B cell (primary cell): Measurements from ENCODE around the gene ANKS4B. TPM values are rescaled to one million over a fixed set of nuclear protein-coding genes. Genes with fewer than 3 reads are reported as not detected.

Experiments used
- ATAC-seq: fragments of 200-7000 bp; cut with Tn5 transposase; one replicate; pipeline ENCODE4 v1.10.0; 2021; ENCODE audit warnings: low read depth, mild to moderate bottlenecking, moderate number of reproducible peaks, moderate library complexity
- CTCF ChIA-PET: fragments of 350-600 bp; sonication (Branson Sonifier 250); formaldehyde crosslinking; loops from one replicate; lab custom pipeline; 2021; ENCODE audit warnings: antibody characterized with exemption, inconsistent platforms; lab: Charles Lee
- POLR2A ChIA-PET: fragments of 350-600 bp; sonication (Branson Sonifier 250); formaldehyde crosslinking; loops from one replicate; lab custom pipeline; 2021; ENCODE audit warnings: antibody characterized with exemption; lab: Charles Lee
- DNase-seq: peaks from one replicate; pipeline ENCODE4 v3.0.0; 2013
- H2AFZ ChIP-seq: 2 replicates; pipeline ENCODE4 v1.6.1; 2012; ENCODE audit warnings: mild to moderate bottlenecking, low read depth, low read length; ENCODE audit not compliant: insufficient read depth, poor library complexity, severe bottlenecking
- H3K27ac ChIP-seq, 2 donors: 1 replicate in 1 of 2; 2 replicates in 1 of 2; pipeline ENCODE4 v1.5.1; 2012 to 2013; ENCODE audit warnings: low read length in 2 of 2, mild to moderate bottlenecking in 2 of 2, moderate library complexity in 1 of 2
- H3K27me3 ChIP-seq, 4 experiments: fragments of 200-600 bp in 1 of 4; sonication (generic) in 1 of 4; replicated peaks in 1 of 4; 1 replicate in 2 of 4; 2 replicates in 2 of 4; pipeline versions ENCODE4 v1.6.1 to v1.7.0; 2013 to 2016; ENCODE audit warnings: low read length in 3 of 4, mild to moderate bottlenecking in 2 of 4, mixed read lengths in 1 of 4, moderate library complexity in 1 of 4; ENCODE audit not compliant: insufficient read depth in 4 of 4, control insufficient read depth in 3 of 4; ENCODE audit errors: control extremely low read depth in 1 of 4
- H3K36me3 ChIP-seq, 2 experiments: replicated peaks in 1 of 2; 1 replicate in 1 of 2; 2 replicates in 1 of 2; pipeline versions ENCODE4 v1.6.1 to v1.7.1; 2013; ENCODE audit warnings: low read length in 1 of 2; ENCODE audit not compliant: insufficient read depth in 2 of 2, control insufficient read depth in 1 of 2; ENCODE audit errors: control extremely low read depth in 1 of 2, extremely low read depth in 1 of 2
- H3K4me1 ChIP-seq, 2 donors: fragments of 200-600 bp in 1 of 2; sonication (generic) in 1 of 2; 1 replicate in 1 of 2; 2 replicates in 1 of 2; pipeline versions ENCODE4 v1.5.1 to v1.6.1; 2013 to 2017; ENCODE audit warnings: low read length in 2 of 2; ENCODE audit not compliant: control insufficient read depth in 2 of 2, insufficient read depth in 2 of 2
- H3K4me2 ChIP-seq: replicated peaks from 2 replicates; pipeline ENCODE3; 2012; ENCODE audit warnings: mild to moderate bottlenecking, low read depth, low read length; ENCODE audit not compliant: poor library complexity, severe bottlenecking
- H3K4me3 ChIP-seq, 5 experiments: fragments of 200-600 bp in 1 of 5; sonication (generic) in 1 of 5; 1 replicate in 3 of 5; 2 replicates in 2 of 5; pipeline versions ENCODE4 v1.5.1 to v1.7.0; 2011 to 2016; ENCODE audit warnings: low read length in 4 of 5, mild to moderate bottlenecking in 4 of 5, low read depth in 2 of 5, control low read depth in 1 of 5, moderate library complexity in 1 of 5; ENCODE audit not compliant: insufficient read depth in 1 of 5; ENCODE audit errors: control extremely low read depth in 1 of 5, extremely low read depth in 1 of 5
- H3K79me2 ChIP-seq: fragments of 200-600 bp; sonication (generic); one replicate; pipeline ENCODE4 v1.6.0; 2016; ENCODE audit warnings: low read length; ENCODE audit not compliant: control insufficient read depth, insufficient read depth
- H3K9ac ChIP-seq: fragments of 200-600 bp; sonication (generic); 2 replicates; pipeline ENCODE4 v1.6.1; 2017; ENCODE audit warnings: mild to moderate bottlenecking, low read length, moderate library complexity
- H3K9me3 ChIP-seq, 3 donors: one replicate each; pipeline versions ENCODE4 v1.6.1 to v1.7.1; 2013; ENCODE audit warnings: low read length in 2 of 3; ENCODE audit not compliant: control insufficient read depth in 2 of 3, insufficient read depth in 1 of 3; ENCODE audit errors: control extremely low read depth in 1 of 3
- H4K20me1 ChIP-seq: 2 replicates; pipeline ENCODE4 v1.6.0; 2012; ENCODE audit warnings: mild to moderate bottlenecking, low read length; ENCODE audit not compliant: insufficient read depth, control insufficient read depth, poor library complexity, severe bottlenecking
- H3K27ac Mint-ChIP-seq: one replicate; pipeline ENCODE4 v1.8.0; 2021; ENCODE audit warnings: mixed read lengths
- H3K27me3 Mint-ChIP-seq: one replicate; pipeline ENCODE4 v1.8.0; 2021; ENCODE audit warnings: mixed read lengths
- H3K4me1 Mint-ChIP-seq: one replicate; pipeline ENCODE4 v1.8.0; 2021; ENCODE audit warnings: mixed read lengths
- H3K4me3 Mint-ChIP-seq: one replicate; pipeline ENCODE4 v1.8.0; 2021; ENCODE audit warnings: mixed read lengths
- H3K9me3 Mint-ChIP-seq: one replicate; pipeline ENCODE4 v1.8.0; 2022; ENCODE audit warnings: mixed read lengths; ENCODE audit not compliant: insufficient read depth
- CTCF ChIP-seq: fragments of 200-600 bp; IDR thresholded peaks from one replicate; pipeline ENCODE4 v1.8.0; 2022; ENCODE audit warnings: antibody characterized with exemption, mild to moderate bottlenecking
- EZH2 ChIP-seq: IDR thresholded peaks from 2 replicates; pipeline ENCODE4 v1.6.1; 2012; ENCODE audit warnings: borderline replicate concordance, low read depth, mild to moderate bottlenecking, moderate library complexity, low read length; ENCODE audit not compliant: insufficient read depth, poor library complexity, severe bottlenecking
- WGBS: methylation state at CpG from one replicate; pipeline ENCODE4 v1.1.5; 2013; ENCODE audit warnings: missing lambda C conversion rate; ENCODE audit not compliant: insufficient coverage; 5-methylcytosine and 5-hydroxymethylcytosine counted together
- intact Hi-C: fragments of 100-400 bp; cut with micrococcal nuclease; formaldehyde crosslinking; loops from one replicate; pipeline ENCODE4 v1.10.0; 2022
- polyA minus RNA-seq: library from RNA; depleted of rRNA, polyadenylated mRNA; stranded (reverse); fragments of >200 nt; gene quantifications from 2 replicates; pipeline ENCODE4 v1.2.3, GENCODE V29; 2012
- polyA plus RNA-seq: library from polyadenylated mRNA; depleted of rRNA; stranded (reverse); fragments of >200 nt; gene quantifications from 2 replicates; pipeline ENCODE4 v1.2.3, GENCODE V29; 2012
- total RNA-seq, 2 donors: library from RNA; stranded (reverse); fragments of 120-200 nt in 1 of 2; gene quantifications; 1 replicate in 1 of 2; 2 replicates in 1 of 2; pipeline versions ENCODE4 v1.2.3 to v1.2.4, GENCODE V29; 2013 to 2022

The ANKS4B gene
- total RNA-seq (not detected in 2 replicates), polyA plus RNA-seq (not detected in 2 replicates), polyA minus RNA-seq (not detected in 2 replicates)
- total RNA-seq (2013): not detected

- Histone ChIP-seq H3K4me1 (no peaks in the 10 kb centered on the region), H3K9me3 (peaks cover 0 to 2% (median 0%) of the 10 kb centered on the region in 3 donors), H4K20me1 (no peaks in the 10 kb centered on the region), H3K4me3 (no peak within 1 kb of the TSS), H3K36me3 (no peaks in the 10 kb centered on the region), H3K27me3 (peaks cover 0 to 13% (median 0%) of the 10 kb centered on the region in 4 experiments), H2AFZ (no peak within 1 kb of the TSS), H3K9ac (no peak within 1 kb of the TSS), H3K4me2 (no peak within 1 kb of the TSS), H3K27ac (no peak within 1 kb of the TSS), H3K79me2 (no peaks in the 10 kb centered on the region)
- no peak for DNase-seq
- POLR2A ChIA-PET: no interaction called here
- no peak for ATAC-seq
- CTCF ChIA-PET: interaction anchor here (0.6 kb wide), 1 partner anchor 39 kb away, joined by 3 read pairs; no protein-coding TSS in a partner anchor
- Mint-ChIP-seq H3K27ac (no peak within 1 kb of the TSS), H3K9me3 (peaks cover 5% of the 10 kb centered on the region), H3K27me3 (peaks cover 47% of the 10 kb centered on the region), H3K4me1 (no peaks in the 10 kb centered on the region), H3K4me3 (no peak within 1 kb of the TSS)
- intact Hi-C loops: no loop called here
- WGBS: 96% methylated on average over 6 of the region's 11 CpGs
- no peak for TF ChIP-seq CTCF
- TF ChIP-seq EZH2: no peak
Measured at GRCh38 chr16:21233521-21234150, at the start of gene ANKS4B. Gene ANKS4B (plus strand): TSS chr16:21233699. CDS start chr16:21233738, 39 bp downstream.

GRCh38 chr16:21183995-21184394 lies 49.5 kb upstream of the ANKS4B start:
- ATAC-seq (no peak), DNase-seq (no peak)
- Histone ChIP-seq H3K27me3 (no peaks in the 10 kb centered on the region), H3K4me1 (peaks cover 7 to 8% of the 10 kb centered on the region in 2 donors), H3K9me3 (peaks cover 0 to 17% (median 14%) of the 10 kb centered on the region in 3 donors), H3K79me2 (no peaks in the 10 kb centered on the region), H3K4me3 (no peak overlapping the region), H2AFZ (no peak overlapping the region), H3K4me2 (no peak overlapping the region), H3K9ac (no peak overlapping the region), H3K36me3 (peaks cover 2 to 27% of the 10 kb centered on the region in 2 experiments), H3K27ac (no peak overlapping the region), H4K20me1 (no peaks in the 10 kb centered on the region)
- no peak overlapping the region for H3K27ac Mint-ChIP-seq
- TF ChIP-seq EZH2 (no peak), CTCF (no peak)
- H3K27me3 Mint-ChIP-seq: no peaks in the 10 kb centered on the region
- ChIA-PET POLR2A (no interaction called here), CTCF (interaction anchor here (0.7 kb wide), 1 partner anchor 26 kb away, joined by 3 read pairs; no protein-coding TSS in a partner anchor)
- 80% methylated on average over 1 of the region's 3 CpGs for WGBS
- intact Hi-C loops: no loop called here
- no peak overlapping the region for H3K4me3 Mint-ChIP-seq
- H3K4me1 Mint-ChIP-seq: peaks cover 14% of the 10 kb centered on the region
- peaks cover 14% of the 10 kb centered on the region for H3K9me3 Mint-ChIP-seq
